Posterior vena cava (tissue), 2 donors: ENCODE data around the gene PHACTR1. TPM values are rescaled to one million over a fixed set of nuclear protein-coding genes. Genes with fewer than 3 reads are reported as not detected.

ENCODE experiments used
- DNase-seq: peaks from one replicate; pipeline ENCODE4 v3.0.0-alpha.2; 2020; ENCODE audit warnings: low spot score
- intact Hi-C, 2 donors: fragments of 100-400 bp; cut with DNase I; formaldehyde crosslinking; loops; one replicate each; pipeline versions ENCODE4 v1.14.1 to v1.14.2; 2022 to 2023
- total RNA-seq, 2 donors: library from RNA; stranded (reverse); fragmentation: NEBNext Ultra II Directional; extraction: Animal tissue kit (Norgen Biotek cat#: 25700); gene quantifications; one replicate each; pipeline ENCODE4 v1.2.1, GENCODE V29; 2021
- donor health status: DM: yes; HTN: yes; CAD: no.
- donor health status: DM: yes; HTN: yes; CAD: no.

The PHACTR1 gene
- total RNA-seq, 2 donors from 2014 or later, result 6.6 to 9.0 TPM

GRCh38 chr6:13072686-13073347 is 356.2 kb downstream of the PHACTR1 start:
- DNase-seq, result no peak
- intact Hi-C loops, result no loop called here

- intact Hi-C loops, result no loop called here
- DNase-seq, result no peak
These were observed 358.0 kb downstream of the PHACTR1 start for GRCh38 chr6:13074415-13075140.

DNA sequence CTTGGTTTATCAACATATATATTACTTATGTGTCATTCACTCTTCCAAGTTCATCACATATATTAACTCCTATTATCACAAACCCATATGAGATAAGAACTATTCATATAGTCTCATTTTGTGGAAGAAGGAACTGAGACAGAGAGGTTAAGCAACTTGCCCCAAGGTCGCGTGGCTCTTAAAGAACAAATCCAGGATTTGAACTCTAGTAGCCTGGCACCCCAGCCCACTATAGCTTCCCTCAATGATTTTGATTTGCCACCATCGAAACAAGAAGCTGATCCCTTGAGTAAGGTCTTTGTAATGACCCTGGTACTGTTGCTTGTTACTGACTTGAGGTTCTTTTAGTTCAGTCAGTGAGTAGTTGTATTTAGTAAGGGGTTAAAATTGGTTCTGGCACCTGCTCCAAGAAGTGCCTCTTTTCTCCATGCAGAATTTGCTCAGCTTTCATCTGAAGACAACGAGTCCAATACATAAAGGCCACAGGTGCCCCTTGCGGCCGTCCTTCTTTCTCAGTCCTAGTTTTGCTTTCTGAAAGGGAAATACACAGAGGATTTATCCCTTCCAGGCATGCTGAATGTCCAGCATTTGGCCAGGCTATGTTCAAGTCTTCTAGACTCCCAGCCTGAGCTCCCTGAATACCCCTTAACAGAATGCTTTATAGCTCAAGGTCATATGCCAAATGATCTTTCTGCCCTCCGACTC is 358.7 kb downstream of the PHACTR1 start:
- intact Hi-C loops, result no loop called here
- DNase-seq, result no peak

DNA sequence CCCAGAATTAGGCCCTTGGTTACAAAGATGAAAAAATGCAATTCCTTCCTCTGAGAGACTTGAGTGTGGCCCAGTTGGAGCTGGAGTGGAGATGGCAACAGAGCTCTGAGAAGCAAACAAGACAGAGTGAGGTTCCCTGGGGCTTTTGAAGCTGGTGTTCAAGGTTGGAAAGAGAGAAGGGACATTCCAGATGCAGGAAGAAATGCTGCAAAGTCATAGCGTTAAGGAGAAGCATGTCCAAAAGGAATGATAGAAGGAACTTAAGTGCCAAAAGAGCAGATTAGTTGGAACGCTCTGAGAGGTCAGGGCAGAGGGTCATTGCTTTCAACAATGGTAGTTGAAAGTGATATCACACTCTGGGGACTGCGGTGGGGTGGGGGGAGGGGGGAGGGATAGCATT is 360.0 kb downstream of the PHACTR1 start:
- DNase-seq, result no peak

GRCh38 chr6:13077117-13077516 is 360.6 kb downstream of the PHACTR1 start:
- intact Hi-C loops, result no loop called here
- DNase-seq, result no peak

More for the DNA sequence above, 360.0 kb downstream of the PHACTR1 start:
- intact Hi-C loops, result no loop called here

DNA sequence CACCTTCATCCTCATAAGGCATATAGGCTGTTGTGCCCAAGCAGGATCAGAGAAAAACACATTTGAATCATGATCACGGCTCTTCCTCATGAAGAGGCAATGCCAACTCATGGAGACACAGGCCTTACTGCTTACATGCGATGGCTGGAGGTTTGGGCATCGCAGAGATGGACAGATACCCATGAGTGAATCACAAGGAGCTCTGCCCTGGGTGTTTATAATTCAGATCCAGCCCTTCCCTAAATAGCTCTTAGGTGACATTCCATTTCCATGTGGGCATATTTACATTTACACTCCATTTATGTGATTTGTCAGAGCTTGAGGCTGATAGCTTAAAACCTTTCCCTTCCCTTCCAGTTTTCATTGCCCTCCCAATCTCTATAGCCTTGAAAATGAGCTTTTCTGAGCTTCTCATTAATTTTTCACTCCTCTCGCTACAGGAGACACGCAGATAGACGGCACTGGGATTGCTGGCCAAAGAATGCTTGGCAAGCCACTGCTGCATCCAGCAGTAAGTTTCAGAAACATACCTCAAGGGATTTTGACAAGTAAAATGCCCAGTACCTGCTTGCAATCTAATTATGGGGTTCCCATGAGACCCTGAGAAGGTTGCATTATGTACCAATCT is 362.6 kb downstream of the PHACTR1 start:
- intact Hi-C loops, result no loop called here
- no peak for DNase-seq

- DNase-seq, result no peak
- intact Hi-C loops, result no loop called here
These were observed 364.1 kb downstream of the PHACTR1 start for GRCh38 chr6:13080462-13081188.

DNA sequence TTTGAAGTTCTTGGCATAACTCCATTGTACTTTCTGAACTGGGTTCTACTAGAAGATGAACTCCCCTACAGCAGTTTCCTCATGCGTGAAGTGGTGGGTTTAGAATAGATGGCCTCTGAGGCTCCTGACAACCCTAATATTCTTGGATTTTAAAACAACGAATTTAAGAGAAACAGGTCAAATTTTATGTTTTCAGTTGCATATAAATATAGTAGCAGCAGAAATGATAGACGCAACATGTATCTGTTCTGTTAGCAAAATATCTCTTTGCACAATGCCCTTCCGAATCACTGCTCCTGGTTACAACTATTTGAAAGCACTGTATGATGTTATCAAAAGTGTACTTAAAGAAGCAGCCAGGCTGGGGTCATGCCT is 364.6 kb downstream of the PHACTR1 start:
- intact Hi-C loops, result no loop called here
- DNase-seq, result no peak

GRCh38 chr6:13089296-13089994 is 372.9 kb downstream of the PHACTR1 start:
- DNase-seq, result no peak
- intact Hi-C loops, result no loop called here

DNA sequence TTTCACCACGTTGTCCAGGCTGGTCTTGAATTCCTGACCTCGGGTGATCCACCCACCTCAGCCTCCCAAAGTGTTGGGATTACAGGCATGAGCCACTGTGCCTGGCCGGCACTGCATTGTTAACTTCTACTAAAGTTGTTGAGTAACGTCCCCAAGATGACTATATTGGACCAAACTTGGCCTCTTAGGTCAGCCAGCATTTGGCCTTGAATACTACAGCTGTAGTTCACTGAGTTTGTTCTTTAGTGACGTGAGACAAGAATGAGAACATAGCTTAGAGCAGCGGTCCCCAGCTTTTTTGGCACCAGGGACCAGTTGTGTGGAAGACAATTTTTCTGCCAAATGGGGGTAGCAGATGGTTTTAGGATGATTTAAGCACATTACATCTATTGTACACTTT is 374.6 kb downstream of the PHACTR1 start:
- no peak for DNase-seq
- intact Hi-C loops, result no loop called here

DNA sequence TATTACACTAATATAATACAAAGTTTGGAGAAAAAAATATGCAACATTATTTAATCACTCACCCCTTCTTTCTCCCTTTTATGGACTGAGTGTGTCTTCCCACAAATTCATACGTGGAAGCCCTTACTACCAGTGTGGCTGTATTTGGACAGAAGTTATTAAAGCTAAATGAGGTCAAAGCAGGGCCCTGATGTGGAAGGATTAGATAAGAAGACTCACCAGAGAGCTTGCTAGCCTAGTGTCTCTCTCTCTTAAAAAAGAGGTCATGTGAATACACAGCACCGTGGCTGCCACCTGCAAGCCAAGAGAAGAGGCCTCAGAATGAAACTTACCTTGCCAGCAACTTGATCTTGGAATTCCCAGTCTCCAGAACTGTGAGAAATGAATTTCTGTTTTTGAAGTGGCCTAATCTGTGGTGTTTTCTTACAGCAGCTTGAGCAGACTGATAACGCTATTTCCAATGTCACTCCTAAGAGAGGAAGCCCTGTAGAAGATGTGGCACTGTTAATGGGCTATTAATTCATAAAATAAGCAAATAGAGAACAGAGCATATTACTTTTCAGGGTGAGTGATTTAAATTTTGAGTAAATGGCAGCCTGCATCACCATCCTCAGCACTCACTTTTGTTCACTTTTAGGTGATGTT is 378.3 kb downstream of the PHACTR1 start:
- intact Hi-C loops, result no loop called here
- DNase-seq, result no peak

- no peak for DNase-seq
- intact Hi-C loops, result no loop called here
These were observed 379.5 kb downstream of the PHACTR1 start for GRCh38 chr6:13096084-13096483.

DNA sequence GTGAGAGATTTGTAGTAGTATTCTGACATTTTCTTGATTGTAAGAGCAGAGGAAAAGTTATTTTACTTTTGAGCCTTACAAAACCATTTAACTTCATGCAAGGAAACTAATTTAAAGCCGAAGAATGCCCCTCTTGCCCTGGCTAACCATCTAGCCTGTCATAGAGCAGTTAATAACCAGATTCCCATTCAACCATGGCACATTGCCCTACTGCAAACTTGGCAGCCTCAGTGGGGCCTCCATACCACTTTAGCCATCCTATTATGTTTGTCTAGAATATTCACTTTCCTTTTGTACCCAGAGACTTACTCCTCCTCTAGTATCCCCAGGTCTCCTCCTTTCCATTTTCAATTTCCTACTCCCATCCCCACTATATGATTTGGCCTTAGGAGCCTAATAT is 380.9 kb downstream of the PHACTR1 start:
- intact Hi-C loops, result no loop called here
- no peak for DNase-seq

- intact Hi-C loops, result no loop called here
These were observed 381.4 kb downstream of the PHACTR1 start for GRCh38 chr6:13098006-13098405.

GRCh38 chr6:13098793-13099570 is 382.4 kb downstream of the PHACTR1 start:
- intact Hi-C loops, result no loop called here
- no peak for DNase-seq

More at GRCh38 chr6:13098006-13098405, 381.4 kb downstream of the PHACTR1 start:
- no peak for DNase-seq

GRCh38 chr6:13099771-13100170 is 383.2 kb downstream of the PHACTR1 start:
- DNase-seq, result no peak
- intact Hi-C loops, result no loop called here

DNA sequence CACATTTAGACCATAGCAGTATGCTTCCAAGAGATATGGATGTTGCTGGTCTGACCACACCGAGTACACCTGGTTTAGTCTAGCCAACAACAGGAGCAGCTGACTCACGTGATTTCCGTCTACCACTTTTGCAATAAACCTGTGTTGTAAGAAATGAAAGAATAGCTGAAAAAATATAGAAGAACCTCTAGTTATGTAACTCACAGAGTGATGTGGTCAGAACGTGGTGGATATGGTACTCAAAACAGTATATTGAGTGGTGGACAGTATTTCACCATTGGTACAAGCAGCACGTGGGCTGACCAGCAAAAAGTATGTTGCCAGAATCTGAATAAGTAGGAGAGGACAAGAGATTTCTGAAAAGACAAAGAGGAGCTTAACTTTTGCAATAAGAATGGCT is 384.8 kb downstream of the PHACTR1 start:
- DNase-seq, result no peak
- intact Hi-C loops, result no loop called here

- DNase-seq, result no peak
- intact Hi-C loops, result no loop called here
These were observed 385.4 kb downstream of the PHACTR1 start for GRCh38 chr6:13101985-13102384.
